Activated CD4-positive, alpha-beta T cell treated with anti-CD3 and anti-CD28 coated beads for 48 hours (primary cell): Measurements from ENCODE around the gene CREB3L1.
"Not testable (repeated sequence)": the region's sequence is repeated elsewhere in the genome, so short reads cannot be mapped to it uniquely, and the experiment has no call there.

Experiments used
- DNase-seq: peaks from one replicate; pipeline ENCODE4 v3.0.0-alpha.2; 2020

Gene CREB3L1

DNA sequence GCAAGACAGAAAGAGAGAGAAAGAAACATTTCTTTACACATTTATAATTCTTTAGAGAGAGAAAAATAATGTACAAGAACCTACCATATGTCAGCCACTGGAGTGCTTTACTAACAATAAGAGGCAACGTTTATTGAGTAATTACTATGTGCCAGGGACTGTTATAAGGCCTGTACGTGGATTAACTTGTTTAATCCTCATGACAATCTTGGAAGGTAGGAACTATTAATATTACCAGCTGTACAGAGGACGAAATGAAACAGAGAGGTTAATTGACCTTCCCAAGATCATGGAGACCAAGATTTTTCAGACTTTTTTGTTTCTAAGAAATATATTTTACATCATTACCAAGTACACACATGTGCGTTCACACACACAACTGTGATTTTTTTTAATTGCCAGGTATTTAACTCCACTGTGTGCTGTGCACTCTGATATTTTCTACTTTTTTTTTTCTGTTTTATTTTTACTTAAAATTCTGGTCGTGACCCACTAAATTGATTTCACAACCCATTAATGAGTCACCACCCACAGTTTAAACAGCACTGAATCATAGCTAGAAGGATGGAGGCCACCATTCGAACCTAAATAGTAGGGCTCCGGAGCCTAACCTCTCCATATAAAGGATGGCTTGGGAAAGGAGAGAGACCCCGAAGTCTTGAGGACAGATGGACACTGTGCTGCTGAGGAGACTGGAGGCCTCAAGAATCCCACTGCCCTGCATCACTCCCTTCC lies 21.4 kb downstream of the CREB3L1 start:
- DNase-seq: no peak

DNA sequence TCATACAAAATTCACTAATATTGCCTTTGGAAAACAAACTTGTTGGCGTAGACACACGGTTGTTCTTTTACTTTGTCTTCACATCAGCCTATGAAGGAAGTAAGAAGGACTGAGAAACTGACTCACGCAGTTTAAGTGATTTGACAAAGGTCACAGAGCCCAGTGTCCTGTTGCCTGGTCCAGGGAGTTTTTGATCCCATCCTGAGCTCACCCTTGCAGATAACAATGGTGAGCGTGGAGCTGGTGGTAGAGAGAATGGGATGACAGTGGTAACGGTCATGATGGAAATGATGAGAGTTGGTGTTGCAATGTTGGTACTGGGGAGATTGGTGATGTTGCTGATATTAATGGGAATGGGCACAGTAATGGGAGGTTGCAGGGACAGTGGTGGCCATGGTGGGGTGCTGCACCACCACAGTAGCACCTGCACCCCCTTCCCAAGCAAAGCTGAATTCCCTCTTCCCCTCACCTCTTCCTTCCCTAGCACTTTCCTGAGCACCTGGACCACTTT lies 22.0 kb downstream of the CREB3L1 start:
- DNase-seq: no peak

DNA sequence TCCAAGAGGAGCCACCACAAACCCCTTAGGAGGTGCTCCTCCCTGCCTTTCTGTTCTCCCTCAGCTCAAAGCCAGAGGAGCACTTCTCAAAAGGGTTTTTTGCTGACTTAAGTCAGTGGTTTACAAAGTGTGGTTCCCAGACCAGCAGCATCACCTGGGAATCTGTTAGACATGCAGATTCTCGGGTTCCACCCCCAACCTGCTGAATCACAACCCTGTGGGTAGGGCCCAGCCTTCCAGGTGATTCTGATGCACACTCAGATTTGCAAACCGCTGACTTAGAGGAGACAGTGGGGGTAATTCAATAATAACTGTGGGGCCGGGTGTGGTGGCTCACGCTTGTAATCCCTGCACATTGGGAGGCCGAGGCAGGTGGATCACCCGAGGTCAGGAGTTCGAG lies 22.8 kb downstream of the CREB3L1 start:
- DNase-seq: peak; percentile 53

DNA sequence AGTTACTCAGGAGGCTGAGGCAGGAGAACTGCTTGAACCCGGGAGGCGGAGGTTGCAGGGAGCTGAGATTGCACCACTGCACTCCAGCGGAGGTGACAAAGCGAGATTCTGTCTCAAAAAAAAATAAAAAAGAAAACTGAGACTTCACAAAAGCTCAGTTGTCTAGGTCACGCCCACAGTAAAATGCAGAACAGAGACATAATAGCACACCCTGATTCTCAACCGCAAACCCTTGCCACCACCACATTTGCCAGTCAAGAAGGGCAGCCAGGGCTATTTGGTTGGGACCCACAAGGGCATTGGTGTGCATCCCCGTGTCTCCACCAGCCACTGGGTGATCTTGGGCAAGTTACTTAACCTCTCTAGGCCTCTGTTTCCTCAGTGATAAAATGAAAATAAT lies 25.4 kb downstream of the CREB3L1 start:
- DNase-seq: no peak

DNA sequence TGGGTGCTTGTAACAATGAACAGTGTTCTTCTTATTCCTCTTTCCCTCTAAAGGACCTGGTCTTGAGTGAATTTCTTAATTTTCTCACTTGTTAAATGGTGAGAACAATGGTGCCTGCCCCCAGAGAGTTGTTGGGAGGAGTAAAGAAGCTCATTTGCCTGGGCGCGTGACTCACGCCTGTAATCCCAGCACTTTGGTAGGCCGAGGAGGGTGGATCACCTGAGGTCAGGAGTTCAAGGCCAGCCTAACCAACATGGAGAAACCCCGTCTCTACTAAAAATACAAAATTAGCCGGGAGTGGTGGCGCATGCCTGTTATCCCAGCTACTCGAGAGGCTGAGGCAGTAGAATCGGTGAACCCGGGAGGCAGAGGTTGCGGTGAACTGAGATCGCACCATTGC lies 26.6 kb downstream of the CREB3L1 start:
- DNase-seq: not testable (repeated sequence)

DNA sequence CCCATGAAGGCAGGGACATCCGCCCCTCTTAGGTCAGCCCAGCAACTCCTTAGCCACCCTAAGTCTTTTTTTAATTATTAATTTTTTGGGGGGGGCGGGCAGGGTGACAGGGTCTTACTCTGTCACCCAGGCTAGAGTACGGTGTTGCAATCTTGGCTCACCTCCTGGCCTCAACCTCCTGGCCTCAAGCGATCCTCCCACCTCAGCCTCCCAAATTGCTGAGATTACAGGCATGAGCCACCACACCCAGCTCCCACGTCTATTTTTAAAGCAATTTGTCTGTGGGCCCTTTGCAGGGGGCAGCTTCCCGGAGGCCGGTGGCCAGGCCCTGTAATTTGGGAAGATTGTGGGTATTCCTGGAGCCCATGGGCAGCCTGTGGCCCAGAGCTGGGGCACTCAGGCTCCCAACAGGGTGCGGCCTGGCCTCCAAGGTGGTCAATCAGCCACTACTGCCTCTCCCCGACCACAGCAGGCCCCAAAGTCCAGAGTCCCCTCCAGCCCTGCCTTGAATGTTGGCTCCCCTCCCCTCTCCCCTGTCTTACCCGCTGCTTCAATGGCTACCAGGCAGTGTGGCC lies 27.2 kb downstream of the CREB3L1 start:
- no peak for DNase-seq

DNA sequence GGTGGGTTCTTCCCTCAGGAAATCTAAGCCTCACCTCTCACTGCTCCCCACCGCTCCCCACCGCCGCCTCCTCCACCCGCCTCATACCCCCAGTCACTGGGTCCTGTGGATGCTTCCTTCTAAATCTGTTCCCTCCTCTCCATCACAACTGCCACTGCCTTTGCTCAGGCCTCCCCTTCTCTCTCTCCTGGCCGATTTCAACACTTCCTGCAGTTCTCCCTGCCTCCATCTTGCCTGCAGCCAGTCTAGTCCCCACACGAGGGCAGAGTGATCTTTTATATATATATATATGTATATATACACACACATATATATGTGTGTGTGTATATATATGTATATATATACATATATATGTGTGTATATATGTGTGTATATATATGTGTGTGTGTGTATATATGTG lies 27.8 kb downstream of the CREB3L1 start:
- DNase-seq: peak; percentile 32

DNA sequence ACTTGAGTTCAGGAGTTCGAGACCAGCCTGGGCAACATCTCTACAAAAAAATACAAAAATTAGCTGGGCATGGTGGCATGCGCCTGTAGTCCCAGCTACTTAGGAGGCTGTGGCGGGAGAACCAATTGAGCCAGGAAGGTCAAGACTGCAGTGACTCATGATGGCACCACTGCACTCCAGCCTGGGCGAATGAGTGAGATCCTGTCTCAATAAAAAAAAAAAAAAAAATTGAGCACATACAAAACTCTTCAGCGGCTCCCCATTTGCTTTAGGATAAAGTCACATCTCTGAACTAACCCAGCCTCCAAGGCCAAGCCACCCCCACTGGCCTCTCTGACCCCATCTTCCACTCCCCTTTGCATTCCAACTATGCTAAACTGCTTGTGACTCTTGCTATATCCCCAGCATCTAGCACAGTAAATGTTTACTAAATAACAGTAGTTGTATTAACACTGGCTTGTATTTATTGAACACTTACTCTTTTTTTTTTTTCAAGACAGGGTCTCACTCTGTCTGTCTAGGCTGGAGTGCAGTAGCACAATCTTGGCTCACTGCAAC lies 28.9 kb downstream of the CREB3L1 start:
- DNase-seq: no peak

DNA sequence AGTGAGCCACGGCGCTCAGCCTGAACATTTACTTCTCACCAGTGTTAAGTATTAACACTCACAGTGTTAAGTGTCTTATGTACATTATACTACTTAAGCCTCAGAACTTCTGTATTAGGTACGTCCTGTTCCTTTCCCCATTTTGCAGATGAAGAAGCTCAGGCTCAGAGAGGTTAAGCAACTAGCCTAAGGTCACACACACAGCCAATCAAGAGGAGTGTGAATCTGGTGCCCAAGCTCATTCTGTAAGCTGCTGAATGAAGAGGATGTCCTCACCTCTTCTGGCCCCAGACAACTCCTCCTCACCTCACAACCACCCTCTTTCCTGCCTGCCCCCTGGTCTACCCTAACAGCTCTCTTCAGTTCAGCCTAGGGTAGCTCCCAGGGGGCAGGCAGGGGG lies 29.9 kb downstream of the CREB3L1 start:
- DNase-seq: no peak

DNA sequence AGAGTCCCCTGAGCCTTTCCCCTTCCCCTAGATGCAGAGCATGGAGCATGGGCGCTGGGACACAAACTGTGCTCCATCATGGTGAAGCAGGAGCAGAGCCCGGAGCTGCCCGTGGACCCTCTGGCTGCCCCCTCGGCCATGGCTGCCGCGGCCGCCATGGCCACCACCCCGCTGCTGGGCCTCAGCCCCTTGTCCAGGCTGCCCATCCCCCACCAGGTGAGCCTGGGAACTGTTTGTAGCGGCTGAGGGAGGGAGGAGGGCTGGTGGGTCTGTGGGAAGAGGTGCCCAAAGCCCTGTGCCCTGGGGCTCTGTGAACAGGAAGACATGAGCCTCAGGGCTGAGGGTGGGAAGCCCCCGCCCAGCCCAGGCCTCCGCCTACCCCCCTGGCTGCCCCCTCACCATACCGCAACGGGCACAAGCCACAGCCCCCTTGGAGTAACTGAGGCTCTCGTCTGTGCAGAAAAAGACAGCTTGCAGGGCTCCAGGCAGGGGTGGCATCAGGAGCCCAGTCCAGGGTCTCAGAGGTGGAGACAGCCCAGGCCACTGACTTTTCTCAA lies 30.4 kb downstream of the CREB3L1 start:
- DNase-seq: no peak

DNA sequence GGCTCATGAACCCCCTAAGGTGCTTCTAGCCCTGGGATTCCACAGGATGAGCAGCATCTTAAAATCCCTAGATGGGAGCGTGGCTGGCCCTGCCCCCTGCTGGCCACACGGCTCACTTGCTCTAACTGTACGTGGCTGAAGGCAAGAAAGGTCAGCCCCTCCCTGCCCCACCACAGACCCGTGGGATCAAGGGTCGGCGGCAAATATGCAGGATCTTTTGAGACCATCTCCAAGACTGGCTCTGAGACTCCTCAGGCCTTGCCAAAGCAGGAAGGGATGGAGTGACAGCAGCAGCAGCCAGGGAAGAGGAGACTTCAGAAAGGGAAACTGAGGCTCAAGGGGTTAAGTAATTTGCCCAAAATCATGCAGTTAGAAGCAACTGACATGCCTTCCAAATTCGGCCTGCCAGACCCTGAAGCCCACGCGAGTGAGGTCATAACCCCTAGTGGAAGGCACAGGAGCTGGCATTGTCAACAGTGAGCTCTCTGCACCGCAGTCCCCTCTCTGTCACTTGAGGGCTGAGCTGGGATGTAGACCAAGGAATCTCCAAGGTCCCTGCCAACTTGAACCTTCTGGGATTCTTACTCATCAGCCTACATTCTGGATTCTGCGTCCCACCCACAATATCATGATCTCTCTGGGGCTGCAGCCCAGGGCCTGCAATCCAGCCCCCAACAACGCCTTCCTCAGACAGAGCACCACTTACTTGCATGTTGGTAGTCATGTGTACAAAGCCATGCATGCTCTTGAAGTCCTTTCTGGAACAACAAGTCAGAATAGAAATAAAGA lies 31.4 kb downstream of the CREB3L1 start:
- peak; percentile 81 for DNase-seq

DNA sequence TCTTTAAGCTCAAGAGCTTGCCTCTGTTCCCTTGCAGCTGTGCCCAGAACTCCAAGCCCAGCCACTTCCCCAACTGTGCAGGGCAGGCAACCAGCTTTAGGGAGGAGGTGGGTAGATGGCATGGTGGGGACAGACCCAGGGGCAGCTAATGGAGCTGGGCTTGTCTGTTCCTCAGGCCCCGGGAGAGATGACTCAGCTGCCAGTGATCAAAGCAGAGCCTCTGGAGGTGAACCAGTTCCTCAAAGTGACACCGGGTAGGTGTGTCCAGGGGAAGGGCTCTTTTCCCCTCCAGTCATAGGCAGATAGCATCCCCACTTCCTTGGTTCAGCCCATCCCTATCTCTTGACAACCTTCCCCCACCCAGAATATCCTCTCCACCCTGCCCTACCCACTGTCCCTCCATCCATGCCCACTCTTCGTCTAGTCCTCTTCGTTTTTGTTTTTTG lies 32.4 kb downstream of the CREB3L1 start:
- peak; percentile 24 for DNase-seq

DNA sequence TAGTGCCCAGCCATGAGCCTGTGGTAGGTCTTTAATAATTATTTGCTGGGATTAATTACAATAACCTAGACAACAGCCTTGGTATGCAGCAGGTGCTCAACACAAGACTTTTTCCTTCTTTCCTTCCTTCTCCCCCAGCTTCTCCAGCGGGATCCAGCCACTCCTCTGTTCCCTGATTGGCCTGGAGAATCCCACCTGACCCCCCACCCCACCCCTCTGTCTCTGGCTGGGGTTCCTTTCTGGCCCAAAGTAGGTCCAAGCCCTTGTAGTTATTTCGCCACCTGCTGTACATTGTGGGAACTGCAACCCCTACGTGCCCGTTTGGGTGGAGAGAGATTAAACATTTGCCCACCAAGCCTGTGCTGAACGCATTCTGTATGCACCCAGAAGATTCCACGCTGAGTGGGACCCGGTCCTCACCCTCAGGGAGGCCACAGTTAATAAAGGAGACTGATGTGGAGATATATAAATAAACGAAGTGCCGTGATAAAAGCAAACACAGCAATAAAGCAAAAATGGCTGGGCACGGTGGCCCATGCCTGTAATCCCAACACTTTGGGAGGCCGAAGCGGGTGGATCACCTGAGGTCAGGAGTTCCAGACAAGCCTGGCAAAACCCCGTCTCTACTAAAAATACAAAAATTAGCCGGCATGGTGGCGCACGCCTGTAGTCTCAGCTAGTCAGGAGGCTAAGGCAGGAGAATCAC lies 37.7 kb downstream of the CREB3L1 start:
- peak; percentile 87 for DNase-seq

DNA sequence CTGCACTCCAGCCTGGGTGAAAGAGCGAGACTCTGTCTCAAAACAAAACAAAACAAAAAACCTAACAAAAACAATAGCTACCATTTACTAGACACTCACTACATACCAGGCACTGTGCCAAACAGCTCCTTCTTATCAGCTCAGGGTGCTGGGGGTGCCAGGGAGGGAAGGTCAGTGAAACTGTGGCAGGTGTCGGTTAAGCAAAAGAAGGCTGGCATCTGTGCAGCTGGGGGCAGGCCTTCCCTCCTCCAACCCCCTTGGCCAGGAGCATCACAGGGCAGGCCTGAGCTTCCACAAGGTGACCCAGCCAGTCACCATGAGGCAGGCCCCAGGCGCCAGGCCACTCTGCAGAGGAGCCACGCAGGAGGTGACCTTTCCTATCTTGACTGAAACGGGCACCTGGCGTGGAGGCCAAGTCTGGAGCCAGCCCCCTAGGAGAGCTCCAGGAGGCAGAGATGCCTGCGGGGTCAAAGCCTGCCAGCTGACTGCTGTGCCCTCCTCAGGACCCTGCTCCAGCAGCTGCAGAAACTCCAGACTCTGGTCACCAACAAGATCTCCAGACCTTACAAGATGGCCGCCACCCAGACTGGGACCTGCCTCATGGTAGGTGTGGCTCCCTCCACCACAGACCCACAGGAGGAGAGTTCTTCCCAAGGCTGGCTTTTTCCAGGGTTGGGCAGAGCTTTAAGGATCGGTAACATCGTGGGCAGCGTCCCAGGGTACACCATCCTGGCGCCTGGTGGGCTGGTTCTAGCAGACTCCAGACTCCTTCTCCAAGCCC lies 38.5 kb downstream of the CREB3L1 start:
- DNase-seq: no peak

DNA sequence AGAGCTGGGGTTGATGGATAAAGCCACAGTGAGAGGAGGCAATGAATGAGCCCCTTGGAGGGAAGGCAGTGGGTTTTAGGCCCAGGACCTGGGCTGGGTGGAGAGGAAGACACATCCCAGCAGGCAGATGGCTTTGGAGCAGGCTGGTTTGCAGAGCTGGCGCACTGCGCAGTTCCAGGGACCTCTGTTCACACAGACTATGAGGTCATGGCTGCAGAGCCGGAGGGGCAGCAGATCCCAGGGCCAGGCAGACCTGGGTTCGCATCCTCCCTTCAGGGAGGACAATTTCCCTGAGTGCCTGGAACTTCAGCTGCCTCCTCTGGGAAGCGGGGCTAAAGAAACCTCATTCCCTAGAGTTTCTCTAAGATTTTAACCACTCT lies 41.6 kb downstream of the CREB3L1 start:
- DNase-seq: no peak

DNA sequence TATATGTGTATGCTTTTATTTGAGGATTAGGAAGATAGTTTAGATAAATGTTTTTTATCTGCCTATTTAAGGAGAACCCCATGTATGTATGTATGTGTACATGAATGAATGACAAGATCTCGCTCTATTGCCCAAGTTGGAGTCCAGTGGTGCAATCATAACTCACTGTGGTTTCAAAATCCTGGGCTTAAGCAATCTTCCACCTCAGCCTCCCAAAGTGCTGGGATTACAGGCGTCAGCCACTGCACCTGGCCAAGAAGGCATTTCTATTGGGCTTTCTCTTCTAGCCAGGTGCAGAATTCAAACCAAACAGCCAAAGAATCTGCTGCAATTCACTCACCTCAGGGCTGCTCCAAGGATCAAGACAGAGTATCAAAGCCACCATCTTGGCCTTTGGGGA lies 44.3 kb downstream of the CREB3L1 start:
- DNase-seq: no peak

DNA sequence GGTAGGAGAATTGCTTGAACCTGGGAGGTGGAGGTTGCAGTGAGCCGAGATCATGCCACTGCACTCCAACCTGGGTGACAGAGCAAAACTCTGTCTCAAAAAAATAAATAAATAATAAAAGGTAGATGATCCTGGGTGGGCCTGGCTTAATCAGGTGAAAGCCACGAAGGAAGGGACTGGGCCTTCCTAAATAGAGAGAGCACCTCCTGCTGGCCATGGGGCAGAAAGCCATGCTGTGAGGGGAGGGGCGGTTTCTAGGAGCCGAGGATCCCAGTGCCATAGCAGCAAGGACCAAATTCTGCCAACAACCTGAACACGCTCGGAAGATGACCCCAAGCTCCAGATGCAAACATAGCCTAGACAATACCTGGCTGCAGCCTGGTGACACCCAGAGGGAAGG lies 45.3 kb downstream of the CREB3L1 start:
- peak; percentile 61 for DNase-seq

DNA sequence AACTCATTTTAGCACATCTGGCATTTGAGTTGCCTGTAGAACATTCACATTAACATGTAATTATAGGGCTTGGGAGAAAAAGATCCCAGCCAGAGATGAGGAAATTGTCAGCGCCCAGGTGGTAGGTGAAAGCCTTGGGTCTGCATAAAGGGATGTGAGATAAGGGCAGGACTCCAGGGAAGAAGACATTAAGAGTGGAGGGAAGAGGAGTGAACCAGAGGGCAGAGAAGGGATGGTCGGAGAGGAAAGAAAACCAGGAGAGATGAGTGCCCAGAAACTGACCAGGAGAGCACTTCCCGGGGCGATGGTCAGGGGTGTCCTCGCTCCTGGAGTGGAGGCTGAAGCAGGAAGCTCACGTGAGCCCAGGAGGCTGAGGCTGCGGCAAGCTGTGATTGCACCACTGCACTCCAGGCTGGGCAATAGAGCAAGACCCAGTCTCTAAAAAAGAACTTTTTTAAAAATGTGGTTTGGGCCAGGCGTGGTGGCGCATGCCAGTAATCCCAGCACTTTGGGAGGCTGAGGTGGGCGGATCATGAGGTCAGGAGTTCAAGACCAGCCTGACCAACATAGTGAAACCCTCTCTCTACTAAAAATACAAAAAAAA lies 49.5 kb downstream of the CREB3L1 start:
- DNase-seq: no peak

DNA sequence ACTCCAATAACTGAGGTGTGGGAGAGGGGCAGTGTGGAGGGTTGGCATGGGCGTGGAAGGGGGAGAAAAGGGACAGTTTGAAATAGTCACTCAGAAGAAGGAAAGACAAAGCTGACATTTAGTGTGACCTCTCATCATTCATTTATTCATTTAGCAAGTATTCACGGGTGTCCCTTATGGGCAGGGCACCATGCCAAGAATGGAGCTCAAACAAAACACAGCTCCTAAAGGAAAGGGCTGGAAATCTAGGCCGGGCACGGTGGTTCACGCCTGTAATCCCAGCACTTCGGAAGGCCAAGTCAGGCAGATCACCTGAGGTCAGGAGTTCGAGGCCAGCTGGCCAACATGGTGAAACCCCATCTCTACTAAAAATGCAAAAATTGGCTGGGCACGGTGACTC lies 50.4 kb downstream of the CREB3L1 start:
- DNase-seq: no peak

DNA sequence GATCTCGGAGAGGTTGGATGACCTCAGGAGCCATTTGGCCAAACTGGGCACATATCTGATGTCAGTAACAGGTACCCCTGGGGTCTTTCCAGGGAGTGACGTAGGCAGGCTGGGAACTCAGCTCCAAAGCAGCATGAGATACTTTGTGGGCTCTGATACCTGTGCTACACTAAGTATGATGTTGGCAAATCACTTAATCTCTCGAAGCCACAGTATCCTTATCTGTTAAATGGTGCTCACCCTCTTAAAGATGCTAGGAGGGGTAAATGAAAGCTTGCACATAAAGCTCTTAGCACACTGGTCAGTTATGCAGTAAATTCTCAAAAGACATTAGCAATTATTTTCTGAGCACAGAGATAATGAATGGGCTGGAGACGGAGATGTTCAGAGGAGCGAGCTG lies 52.7 kb downstream of the CREB3L1 start:
- DNase-seq: no peak

DNA sequence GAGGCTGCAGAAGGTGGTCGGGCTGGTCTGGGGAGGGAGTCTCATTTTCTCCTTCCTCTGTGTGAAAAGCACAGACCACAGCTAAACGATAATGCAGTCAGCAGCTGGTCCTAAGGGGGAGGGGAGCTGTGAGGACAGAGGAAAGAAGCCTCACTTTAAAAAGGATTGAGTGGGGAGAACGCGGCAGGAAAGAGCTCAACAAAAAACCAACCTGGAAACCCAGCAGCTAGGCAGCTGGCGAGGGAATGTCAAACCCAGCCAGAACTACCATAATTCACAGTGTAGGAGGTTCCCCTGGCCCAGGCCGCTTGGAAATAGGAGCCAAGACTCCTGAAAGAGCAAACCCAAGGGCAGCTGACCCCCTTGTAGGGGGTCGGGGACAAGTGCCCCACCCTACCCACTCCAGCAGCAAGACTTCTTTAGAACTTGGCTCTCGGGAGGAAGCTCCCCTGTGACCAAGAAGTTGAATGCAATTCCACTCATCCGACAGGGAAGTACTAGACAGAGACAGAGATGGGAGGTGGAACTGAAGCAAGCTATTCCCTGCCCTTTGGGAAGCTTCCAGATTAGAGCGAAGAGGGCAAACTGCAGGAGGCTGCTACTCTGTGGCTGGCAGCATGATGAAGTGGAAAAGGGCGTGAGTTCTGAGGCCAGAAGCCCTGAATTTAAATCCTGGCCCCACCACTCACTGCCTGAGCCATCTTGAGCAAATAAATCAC lies 53.3 kb downstream of the CREB3L1 start:
- no peak for DNase-seq
